K562 (cell line): ENCODE measurements around the gene XPR1. TPM values are rescaled to one million over a fixed set of nuclear protein-coding genes. Genes with fewer than 3 reads are reported as not detected.

ENCODE experiments used
- ATAC-seq: fragments of 200-7000 bp; cut with Tn5 transposase; 3 replicates; pipeline ENCODE4 v1.9.1; 2020; ENCODE audit warnings: moderate library complexity
- BruUV-seq: library from RNA; stranded (reverse); fragments of 400-500 nt; replicated peaks from 2 replicates; lab custom pipeline; 2021; lab: Mats Ljungman, UMichigan
- CTCF ChIA-PET: fragments of 300-600 bp; formaldehyde crosslinking; extraction: SDS; loops from one replicate; lab custom pipeline; 2021; ENCODE audit warnings: low intra/inter-chr PET ratio; lab: Yijun Ruan, JAX
- POLR2A ChIA-PET: fragments of 300-600, 350-650 bp; sonication (Branson Sonifier 250); formaldehyde crosslinking; extraction: SDS; loops from one replicate; lab custom pipeline; 2021; ENCODE audit warnings: antibody characterized with exemption, inconsistent platforms; lab: Yijun Ruan, JAX
- DNase-seq, 4 experiments: peaks; one replicate each; pipeline versions ENCODE4 v3.0.0 to v3.0.0-alpha.2; 2011 to 2018; ENCODE audit warnings: low spot score in 3 of 4, mixed read lengths in 3 of 4; ENCODE audit errors: extremely low read depth in 1 of 4
- FAIRE-seq: peaks from 2 replicates; lab custom pipeline; 2011; peaks lifted over from hg19 to GRCh38; lab: Jason Lieb, UNC
- H2AFZ ChIP-seq: 2 replicates; pipeline ENCODE4 v1.6.0; 2011; ENCODE audit warnings: low read depth, low read length, control low read depth, inconsistent platforms
- H3K27ac ChIP-seq: fragments of 200-600 bp; 3 replicates; pipeline ENCODE4 v1.8.0; 2011; ENCODE audit warnings: low read depth, mild to moderate bottlenecking, control low read depth, inconsistent platforms, low read length, moderate library complexity, mixed read lengths; ENCODE audit errors: extremely low read depth
- H3K27me3 ChIP-seq, 2 experiments: fragments of 300-600 bp in 1 of 2; 2 replicates in 1 of 2; 3 replicates in 1 of 2; pipeline versions ENCODE4 v1.6.0 to v1.8.0; 2011; ENCODE audit warnings: inconsistent platforms in 2 of 2, low read length in 2 of 2, mild to moderate bottlenecking in 1 of 2, mixed read lengths in 1 of 2, moderate library complexity in 1 of 2; ENCODE audit not compliant: control insufficient read depth in 2 of 2, insufficient read depth in 2 of 2
- H3K36me3 ChIP-seq: fragments of 300-600 bp; 3 replicates; pipeline ENCODE4 v1.8.0; 2011; ENCODE audit warnings: mild to moderate bottlenecking, low read length, inconsistent platforms; ENCODE audit not compliant: control insufficient read depth, insufficient read depth
- H3K4me1 ChIP-seq, 2 experiments: fragments of 200-600 bp in 1 of 2; replicated peaks in 1 of 2; 2 replicates in 1 of 2; 3 replicates in 1 of 2; pipeline versions ENCODE4 v1.5.1 to v1.8.0; 2011; ENCODE audit warnings: inconsistent platforms in 2 of 2, low read length in 2 of 2, mild to moderate bottlenecking in 1 of 2, mixed read lengths in 1 of 2, moderate library complexity in 1 of 2; ENCODE audit not compliant: control insufficient read depth in 2 of 2, insufficient read depth in 2 of 2
- H3K4me2 ChIP-seq: 2 replicates; pipeline ENCODE4 v1.6.1; 2011; ENCODE audit warnings: low read length, control low read depth, inconsistent platforms, mixed read lengths; ENCODE audit not compliant: insufficient read depth
- H3K4me3 ChIP-seq: fragments of 200-600 bp; sonication (generic), shearing (Covaris generic); 2 replicates; pipeline ENCODE4 v1.5.1; 2016; ENCODE audit warnings: control low read depth, inconsistent platforms
- H3K79me2 ChIP-seq: fragments of 200-600 bp; 3 replicates; pipeline ENCODE4 v1.8.0; 2011; ENCODE audit warnings: low read length, inconsistent platforms; ENCODE audit not compliant: control insufficient read depth, insufficient read depth
- H3K9ac ChIP-seq, 2 experiments: 2 replicates each; pipeline versions ENCODE4 v1.6.0 to v1.6.1; 2011; ENCODE audit warnings: low read depth in 2 of 2, low read length in 2 of 2, control low read depth in 1 of 2, inconsistent platforms in 1 of 2, mild to moderate bottlenecking in 1 of 2, mixed read lengths in 1 of 2; ENCODE audit not compliant: insufficient read depth in 1 of 2
- H3K9me1 ChIP-seq: one replicate; pipeline ENCODE4 v1.6.0; 2011; ENCODE audit warnings: inconsistent platforms, mild to moderate bottlenecking, low read length, moderate library complexity; ENCODE audit not compliant: control insufficient read depth, insufficient read depth
- H3K9me3 ChIP-seq: replicated peaks from 2 replicates; pipeline ENCODE4 v1.5.1; 2011; ENCODE audit warnings: low read depth, low read length, inconsistent platforms; ENCODE audit not compliant: control insufficient read depth, insufficient read depth
- H4K20me1 ChIP-seq: replicated peaks from 2 replicates; pipeline ENCODE4 v1.6.1; 2011; ENCODE audit warnings: low read length, inconsistent platforms, mixed read lengths; ENCODE audit not compliant: control insufficient read depth, insufficient read depth
- ATF1 ChIP-seq, 2 experiments: fragments of 450-650 bp in 1 of 2; IDR thresholded peaks; 2 replicates each; pipeline ENCODE4 v1.6.1; 2016; ENCODE audit warnings: missing compliant biosample characterization in 1 of 2, missing genetic modification characterization in 1 of 2
- CEBPB ChIP-seq: fragments of 450-650 bp; IDR thresholded peaks from 2 replicates; pipeline ENCODE4 v1.6.1; 2016; ENCODE audit warnings: missing genetic modification characterization, missing compliant biosample characterization
- CEBPG ChIP-seq, 3 experiments: fragments of 200-800 bp in 1 of 3; sonication (Bioruptor generic) in 1 of 3; sonication (generic) in 1 of 3; formaldehyde crosslinking in 1 of 3; IDR thresholded peaks in 2 of 3; conservative IDR thresholded peaks in 1 of 3; 2 replicates each; pipeline versions ENCODE4 v1.6.1 to v1.8.0; 2016 to 2022; ENCODE audit warnings: missing compliant biosample characterization in 2 of 3, missing genetic modification characterization in 2 of 3, mild to moderate bottlenecking in 1 of 3, missing genetic modification reagents in 1 of 3
- HSF4 ChIP-seq: fragments of 250-450 bp; sonication (Bioruptor Pico); IDR thresholded peaks from 2 replicates; pipeline ENCODE4 v2.1.2; 2022; ENCODE audit warnings: mild to moderate bottlenecking, moderate library complexity, borderline replicate concordance
- RCOR1 ChIP-seq, 2 experiments: IDR thresholded peaks; 2 replicates each; pipeline ENCODE4 v1.6.1; 2012; ENCODE audit warnings: low read depth in 2 of 2, low read length in 2 of 2, borderline replicate concordance in 1 of 2, improper control_type of control experiment in 1 of 2
- TFAM ChIP-seq: fragments of 250-450 bp; sonication (Bioruptor Pico); conservative IDR thresholded peaks from 2 replicates; pipeline ENCODE4 v1.5.0; 2021; ENCODE audit warnings: mild to moderate bottlenecking, moderate library complexity
- ZFX ChIP-seq: sonication (generic); formaldehyde crosslinking; IDR thresholded peaks from 2 replicates; pipeline ENCODE4 v1.8.0; 2022; ENCODE audit warnings: mild to moderate bottlenecking, missing genetic modification reagents, moderate library complexity
- WGBS: fragments of 100-300 bp; shearing (Covaris generic); methylation state at CpG from one replicate; pipeline ENCODE4 v1.1.6; 2016; ENCODE audit warnings: low coverage, mixed read lengths; ENCODE audit not compliant: insufficient coverage; ENCODE audit errors: missing lambda C conversion rate; 5-methylcytosine and 5-hydroxymethylcytosine counted together
- in situ Hi-C: fragments of 300-500 bp; cut with MboI; formaldehyde crosslinking; loops from 4 replicates; pipeline ENCODE4 v1.15.0; 2018; ENCODE audit warnings: inconsistent platforms, mixed read lengths
- intact Hi-C: fragments of 100-400 bp; cut with micrococcal nuclease; formaldehyde crosslinking; loops from 2 replicates; pipeline ENCODE4 v1.14.2; 2022
- polyA plus RNA-seq, 8 experiments: library from polyadenylated mRNA; depleted of rRNA in 4 of 8; stranded (reverse) in 5 of 8; unstranded in 3 of 8; fragments of >200 nt; fragmentation: Nextera tagmentation in 2 of 8; fragmentation: Illumina TruSeq in 1 of 8; extraction: Ambion mirVana in 2 of 8; extraction: Trizol in 1 of 8; gene quantifications; 2 replicates each; pipeline versions ENCODE4 v1.2.1 to v1.2.3, GENCODE V29; 2011 to 2014; ENCODE audit warnings: inconsistent platforms in 1 of 8, missing spikeins in 1 of 8
- total RNA-seq, 7 experiments: library from RNA; depleted of rRNA in 6 of 7; stranded (reverse); fragments of >200 nt in 6 of 7; fragmentation: Illumina TruSeq in 2 of 7; extraction: Trizol in 2 of 7; gene quantifications; 2 replicates each; pipeline versions ENCODE4 v1.2.1 to v1.2.3, GENCODE V29; 2011 to 2021; ENCODE audit warnings: low replicate concordance in 1 of 7

The XPR1 gene
- total and polyA plus RNA-seq, 9 of the 15 experiments (the other 6 are each of a cell fraction or from before 2014, with no cell fraction given): 3.0 to 66.2 (median 38.6) TPM

DNA sequence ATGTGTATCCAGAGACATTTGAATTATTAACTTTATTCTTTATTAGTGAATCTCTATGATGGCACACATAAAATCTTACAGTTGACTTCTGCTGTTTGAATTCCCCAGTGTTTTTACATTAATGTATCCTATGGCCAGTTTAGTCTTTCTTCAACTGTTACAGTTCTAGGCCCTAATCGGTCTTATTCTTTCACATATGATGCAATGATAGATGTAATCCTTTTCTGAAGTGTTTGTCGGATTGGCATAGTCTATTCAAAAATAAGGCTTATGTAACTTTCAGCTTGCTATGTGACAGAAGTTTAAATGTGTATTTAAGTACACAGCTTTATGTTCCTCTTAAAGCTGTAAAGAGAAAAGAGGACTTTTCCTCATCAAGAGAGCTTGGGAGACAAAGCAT, 254.5 kb downstream of the XPR1 start:
- intact Hi-C loops: no loop called here
- 86% methylated on average over 2 of the region's 2 CpGs for WGBS
- no peak overlapping the region for H3K4me3 ChIP-seq

DNA sequence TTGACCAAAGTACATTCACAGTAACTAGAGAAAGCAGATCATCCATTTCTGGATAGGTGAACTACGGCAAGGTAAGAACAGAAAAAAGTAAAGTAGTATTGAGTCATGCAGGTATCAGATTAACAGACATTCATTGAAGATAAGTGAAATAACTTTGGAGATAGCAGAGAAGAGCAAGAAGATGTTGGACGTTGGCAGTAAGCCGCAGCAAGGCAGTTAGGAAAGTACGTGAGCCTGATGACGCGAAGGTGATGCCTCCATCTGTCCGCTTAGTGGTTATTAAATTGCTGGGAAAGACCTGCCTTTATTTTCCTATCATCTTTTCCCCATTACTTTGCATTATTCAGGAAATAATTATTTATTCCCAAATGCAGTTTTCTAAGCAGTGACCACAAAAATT, 256.0 kb downstream of the XPR1 start:
- Histone ChIP-seq H3K79me2 (no peaks in the 10 kb centered on the region), H3K9ac (no peak overlapping the region), H3K27ac (no peak overlapping the region), H3K4me1 (no peaks in the 10 kb centered on the region), H2AFZ (no peak overlapping the region), H3K4me3 (no peak overlapping the region), H3K4me2 (no peak overlapping the region), H3K36me3 (peaks cover 23% of the 10 kb centered on the region), H3K9me1 (no peaks in the 10 kb centered on the region), H3K27me3 (no peaks in the 10 kb centered on the region), H3K9me3 (no peaks in the 10 kb centered on the region), H4K20me1 (no peaks in the 10 kb centered on the region)
- DNase-seq (no peak), FAIRE-seq (no peak), ATAC-seq (no peak)
- 89% methylated on average over 7 of the region's 7 CpGs for WGBS
- ChIA-PET CTCF (no interaction called here), POLR2A (interaction anchor here (0.6 kb wide), 1 partner anchor 322 kb away, joined by 4 read pairs; no protein-coding TSS in a partner anchor)
- no peak for TF ChIP-seq HSF4 (CRISPR knock-in tag)
- TF ChIP-seq ZFX (CRISPR knock-in tag): no peak
- TF ChIP-seq ATF1 (CRISPR knock-in tag; IDR thresholded peaks at IDR 0.05): no peak
- no peak for TF ChIP-seq ATF1 (tag; IDR thresholded peaks at IDR 0.05)
- TF ChIP-seq RCOR1 (IDR thresholded peaks at IDR 0.05; ENCODE audit: borderline replicate concordance in 1 of 2, low read depth in 2 of 2, low read length in 2 of 2): no peak
- no TSS peak for BruUV-seq
- in situ Hi-C loops (no loop called here), intact Hi-C loops (no loop called here)

More for the DNA sequence above, 254.5 kb downstream of the XPR1 start:
- FAIRE-seq: no peak
- no peaks in the 10 kb centered on the region for H3K9me3 ChIP-seq
- no peak for DNase-seq
- H3K4me2 ChIP-seq: no peak overlapping the region
- peaks cover 0 to 3% of the 10 kb centered on the region in 2 experiments; a peak in 1 of 5 replicates for H3K4me1 ChIP-seq
- BruUV-seq: no TSS peak
- no peak overlapping the region for H3K27ac ChIP-seq
- no peak overlapping the region for H2AFZ ChIP-seq
- no peak overlapping the region for H3K9ac ChIP-seq
- no peaks in the 10 kb centered on the region for H3K9me1 ChIP-seq
- in situ Hi-C loops: no loop called here
- ChIA-PET POLR2A (interaction anchor here (0.6 kb wide), 1 partner anchor 267 kb away, joined by 3 read pairs; no protein-coding TSS in a partner anchor), CTCF (interaction anchor here (1.4 kb wide), 1 partner anchor 255 kb away, joined by 3 read pairs; no protein-coding TSS in a partner anchor)
- TF ChIP-seq TFAM (CRISPR knock-in tag): no peak
- TF ChIP-seq CEBPB (tag): 0 out of 2 replicates have a peak, but pooled peaks have one; percentile 22
- TF ChIP-seq CEBPG (CRISPR knock-in tag; IDR thresholded peaks at IDR 0.05): no peak
- TF ChIP-seq CEBPG (tag; conservative IDR thresholded peaks at IDR 0.05 in 1 of 2, IDR thresholded peaks at IDR 0.05 in 1 of 2): peak; percentile 53 to 71
- peaks cover 32% of the 10 kb centered on the region for H3K36me3 ChIP-seq
- H3K27me3 ChIP-seq: no peaks in the 10 kb centered on the region
- no peak for ATAC-seq
- H3K79me2 ChIP-seq: no peaks in the 10 kb centered on the region
- H4K20me1 ChIP-seq: no peaks in the 10 kb centered on the region
